Hepatocyte (in vitro differentiated cells): ENCODE data around the gene LRCH1. TPM values are rescaled to one million over a fixed set of nuclear protein-coding genes. Genes with fewer than 3 reads are reported as not detected.

Experiments
- DNase-seq: peaks from one replicate; pipeline ENCODE4 v3.0.0-alpha.2; 2016; ENCODE audit warnings: low spot score
- H2AFZ ChIP-seq: fragments of 200-600 bp; sonication (generic); 2 replicates; pipeline ENCODE4 v1.6.0; 2016; ENCODE audit warnings: antibody characterized with exemption, mild to moderate bottlenecking
- H3K27ac ChIP-seq: fragments of 200-600 bp; sonication (generic); 2 replicates; pipeline ENCODE4 v1.5.1; 2016; ENCODE audit warnings: mild to moderate bottlenecking
- H3K27me3 ChIP-seq: fragments of 200-600 bp; sonication (generic); 2 replicates; pipeline ENCODE4 v1.6.1; 2016
- H3K36me3 ChIP-seq: fragments of 200-600 bp; sonication (generic); replicated peaks from 2 replicates; pipeline ENCODE4 v1.5.1; 2016; ENCODE audit warnings: low read depth; ENCODE audit not compliant: insufficient read depth
- H3K4me1 ChIP-seq: fragments of 200-600 bp; sonication (generic); 2 replicates; pipeline ENCODE4 v1.5.1; 2016; ENCODE audit warnings: mild to moderate bottlenecking, moderate library complexity; ENCODE audit not compliant: insufficient read depth
- H3K4me2 ChIP-seq: fragments of 200-600 bp; sonication (generic); 2 replicates; pipeline ENCODE4 v1.6.0; 2016
- H3K4me3 ChIP-seq: fragments of 200-600 bp; sonication (generic); 2 replicates; pipeline ENCODE4 v1.5.1; 2016; ENCODE audit warnings: mild to moderate bottlenecking
- H3K79me2 ChIP-seq: fragments of 200-600 bp; sonication (generic); 2 replicates; pipeline ENCODE4 v1.6.0; 2017; ENCODE audit warnings: mild to moderate bottlenecking
- H3K9me2 ChIP-seq: fragments of 200-600 bp; sonication (generic); replicated peaks from 2 replicates; pipeline ENCODE4 v1.6.0; 2017; ENCODE audit warnings: mild to moderate bottlenecking; ENCODE audit not compliant: insufficient read depth
- H3K9me3 ChIP-seq: fragments of 200-600 bp; sonication (generic); 2 replicates; pipeline ENCODE4 v1.5.1; 2016; ENCODE audit warnings: low read depth, mild to moderate bottlenecking
- H4K20me1 ChIP-seq: fragments of 200-600 bp; sonication (generic); 2 replicates; pipeline ENCODE4 v1.6.0; 2016; ENCODE audit warnings: mild to moderate bottlenecking; ENCODE audit not compliant: insufficient read depth, poor library complexity, severe bottlenecking
- CTCF ChIP-seq: fragments of 200-600 bp; sonication (generic); IDR thresholded peaks from 2 replicates; pipeline ENCODE4 v1.5.1; 2016; ENCODE audit warnings: antibody characterized with exemption, mild to moderate bottlenecking; ENCODE audit not compliant: poor library complexity
- EZH2 ChIP-seq: fragments of 200-600 bp; sonication (generic); IDR thresholded peaks from 2 replicates; pipeline ENCODE4 v1.6.1; 2016; ENCODE audit warnings: antibody characterized with exemption, mild to moderate bottlenecking, borderline replicate concordance
- EZH2phosphoT487 ChIP-seq: fragments of 200-600 bp; sonication (generic); IDR thresholded peaks from one replicate; pipeline ENCODE4 v1.6.1; 2018; ENCODE audit warnings: antibody characterized with exemption, mild to moderate bottlenecking, low read depth, moderate library complexity; ENCODE audit not compliant: unreplicated experiment, severe bottlenecking
- WGBS: methylation state at CpG from one replicate; pipeline ENCODE4 v1.1.6; 2016; ENCODE audit warnings: low lambda C conversion rate; ENCODE audit errors: missing lambda C conversion rate; 5-methylcytosine and 5-hydroxymethylcytosine counted together
- polyA plus RNA-seq: library from polyadenylated mRNA; unstranded; fragments of >200 nt; fragmentation: Nextera tagmentation; extraction: Ambion mirVana; gene quantifications from 2 replicates; pipeline ENCODE4 v1.2.1, GENCODE V29; 2016
- total RNA-seq: library from RNA; depleted of rRNA; stranded (reverse); fragments of >200 nt; gene quantifications from 2 replicates; pipeline ENCODE4 v1.2.3, GENCODE V29; 2014

The LRCH1 gene
- total and polyA plus RNA-seq, 2 experiments from 2014 or later: 5.7 to 14.1 TPM

- TF ChIP-seq EZH2phosphoT487 (no peak), CTCF (no peak), EZH2 (no peak)
- no peaks in the 10 kb centered on the region for H3K79me2 ChIP-seq
- WGBS: 96% methylated on average over 1 of the region's 1 CpG
- H3K9me3 ChIP-seq: no peaks in the 10 kb centered on the region
- no peak overlapping the region for H3K4me2 ChIP-seq
- no peaks in the 10 kb centered on the region for H3K36me3 ChIP-seq
- H2AFZ ChIP-seq: no peak overlapping the region
- H3K27ac ChIP-seq: no peak overlapping the region
- no peak overlapping the region for H3K4me3 ChIP-seq
- no peaks in the 10 kb centered on the region for H3K27me3 ChIP-seq
- peaks cover 4% of the 10 kb centered on the region for H3K4me1 ChIP-seq
- no peak for DNase-seq
- no peaks in the 10 kb centered on the region for H3K9me2 ChIP-seq
- no peaks in the 10 kb centered on the region for H4K20me1 ChIP-seq
These were observed 17.1 kb upstream of the LRCH1 start for GRCh38 chr13:46535825-46536224.

DNA sequence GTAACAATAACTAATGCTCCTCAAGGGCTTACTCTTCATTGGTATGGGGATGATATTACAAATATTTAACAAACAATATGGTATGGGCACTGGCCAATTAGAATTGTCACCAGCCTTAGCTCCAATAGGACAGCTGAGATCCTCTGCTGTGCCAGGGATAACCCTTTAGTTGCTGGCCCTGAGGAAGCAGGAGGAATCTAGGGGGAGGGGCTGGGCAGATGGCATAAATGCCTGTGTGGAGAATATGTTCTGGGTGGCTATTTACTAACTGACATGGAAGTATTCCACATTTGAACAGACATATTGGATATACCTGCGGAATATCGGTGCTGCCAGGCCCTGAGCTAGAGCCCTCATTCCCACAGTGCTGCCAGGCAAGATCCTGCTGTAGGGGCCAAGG lies 16.6 kb upstream of the LRCH1 start:
- H2AFZ ChIP-seq: no peak overlapping the region
- H4K20me1 ChIP-seq: no peaks in the 10 kb centered on the region
- H3K36me3 ChIP-seq: no peaks in the 10 kb centered on the region
- 93% methylated on average over 2 of the region's 2 CpGs for WGBS
- no peak overlapping the region for H3K4me2 ChIP-seq
- no peak for DNase-seq
- peaks cover 4% of the 10 kb centered on the region for H3K4me1 ChIP-seq
- no peak overlapping the region for H3K27ac ChIP-seq
- no peaks in the 10 kb centered on the region for H3K79me2 ChIP-seq
- no peaks in the 10 kb centered on the region for H3K27me3 ChIP-seq
- H3K4me3 ChIP-seq: no peak overlapping the region
- no peaks in the 10 kb centered on the region for H3K9me2 ChIP-seq
- no peak for TF ChIP-seq CTCF
- TF ChIP-seq EZH2: no peak
- no peak for TF ChIP-seq EZH2phosphoT487
- no peaks in the 10 kb centered on the region for H3K9me3 ChIP-seq

- no peak overlapping the region for H3K4me2 ChIP-seq
These were observed 13.7 kb upstream of the LRCH1 start for GRCh38 chr13:46539231-46539630.

More at GRCh38 chr13:46539231-46539630, 13.7 kb upstream of the LRCH1 start:
- H3K27ac ChIP-seq: no peak overlapping the region
- H3K36me3 ChIP-seq: no peaks in the 10 kb centered on the region
- DNase-seq: no peak
- H3K4me3 ChIP-seq: no peak overlapping the region
- no peaks in the 10 kb centered on the region for H4K20me1 ChIP-seq
- no peak overlapping the region for H2AFZ ChIP-seq
- H3K27me3 ChIP-seq: no peaks in the 10 kb centered on the region
- no peaks in the 10 kb centered on the region for H3K79me2 ChIP-seq
- no peaks in the 10 kb centered on the region for H3K9me2 ChIP-seq
- 94% methylated on average over 3 of the region's 3 CpGs for WGBS
- TF ChIP-seq CTCF: no peak
- TF ChIP-seq EZH2phosphoT487: no peak
- no peak for TF ChIP-seq EZH2
- H3K4me1 ChIP-seq: no peaks in the 10 kb centered on the region
- H3K9me3 ChIP-seq: no peaks in the 10 kb centered on the region
